TTC549 (cell line): ENCODE data around the gene DEGS2.

Experiments
- FAIRE-seq: peaks from 2 replicates; lab custom pipeline; 2012; peaks lifted over from hg19 to GRCh38; lab: Jason Lieb, UNC

The DEGS2 gene

GRCh38 chr14:100111931-100112704, 47.3 kb downstream of the DEGS2 start:
- FAIRE-seq = no peak

- FAIRE-seq = no peak
These were observed 48.6 kb downstream of the DEGS2 start for GRCh38 chr14:100110816-100111215.

GRCh38 chr14:100109594-100109955, 49.9 kb downstream of the DEGS2 start:
- no peak for FAIRE-seq

- FAIRE-seq = no peak
These were observed 50.4 kb downstream of the DEGS2 start for GRCh38 chr14:100108840-100109593.

GRCh38 chr14:100108042-100108825, 51.2 kb downstream of the DEGS2 start:
- FAIRE-seq = no peak

GRCh38 chr14:100107236-100107635, 52.2 kb downstream of the DEGS2 start:
- FAIRE-seq = no peak

GRCh38 chr14:100106250-100107112, 53.0 kb downstream of the DEGS2 start:
- FAIRE-seq = no peak

- no peak for FAIRE-seq
These were observed 53.9 kb downstream of the DEGS2 start for GRCh38 chr14:100105357-100106169.

GRCh38 chr14:100104523-100105300, 54.7 kb downstream of the DEGS2 start:
- no peak for FAIRE-seq

GRCh38 chr14:100104006-100104352, 55.5 kb downstream of the DEGS2 start:
- no peak for FAIRE-seq

GRCh38 chr14:100103250-100104005, 56.0 kb downstream of the DEGS2 start:
- no peak for FAIRE-seq

- FAIRE-seq = no peak
These were observed 57.2 kb downstream of the DEGS2 start for GRCh38 chr14:100102156-100102785.

- FAIRE-seq = no peak
These were observed 59.3 kb downstream of the DEGS2 start for GRCh38 chr14:100100032-100100703.

- no peak for FAIRE-seq
These were observed 61.3 kb downstream of the DEGS2 start for GRCh38 chr14:100098171-100098570.

GRCh38 chr14:100096656-100097055, 62.8 kb downstream of the DEGS2 start:
- FAIRE-seq = no peak
